GM23248 (cell line): ENCODE results near the gene NUCB2. TPM values are rescaled to one million over a fixed set of nuclear protein-coding genes. Genes with fewer than 3 reads are reported as not detected.

Experiments used
- DNase-seq: peaks from one replicate; pipeline ENCODE4 v3.0.0-alpha.2; 2015
- H2AFZ ChIP-seq: fragments of 200-600 bp; sonication (generic); 2 replicates; pipeline ENCODE4 v1.6.1; 2016; ENCODE audit warnings: antibody characterized with exemption
- H3F3A ChIP-seq: fragments of 200-600 bp; sonication (generic); 2 replicates; pipeline ENCODE4 v1.6.1; 2016; ENCODE audit warnings: mild to moderate bottlenecking, antibody characterized with exemption, mixed run types; ENCODE audit not compliant: insufficient read depth
- H3K27ac ChIP-seq: fragments of 200-600 bp; sonication (generic); 2 replicates; pipeline ENCODE4 v1.5.1; 2016; ENCODE audit warnings: mild to moderate bottlenecking
- H3K27me3 ChIP-seq: fragments of 200-600 bp; sonication (generic); replicated peaks from 2 replicates; pipeline ENCODE4 v1.6.1; 2016; ENCODE audit warnings: mild to moderate bottlenecking; ENCODE audit not compliant: insufficient read depth
- H3K36me3 ChIP-seq: fragments of 200-600 bp; sonication (generic); 2 replicates; pipeline ENCODE4 v1.6.1; 2016; ENCODE audit warnings: low read depth, mild to moderate bottlenecking
- H3K4me1 ChIP-seq: fragments of 200-600 bp; sonication (generic); 2 replicates; pipeline ENCODE4 v1.6.1; 2016; ENCODE audit warnings: mild to moderate bottlenecking; ENCODE audit not compliant: insufficient read depth
- H3K4me2 ChIP-seq: fragments of 200-600 bp; sonication (generic); one replicate; pipeline ENCODE4 v1.6.1; 2016; ENCODE audit warnings: mild to moderate bottlenecking; ENCODE audit not compliant: unreplicated experiment
- H3K4me3 ChIP-seq: fragments of 200-600 bp; sonication (generic); 2 replicates; pipeline ENCODE4 v1.5.1; 2016; ENCODE audit warnings: mild to moderate bottlenecking
- H3K79me2 ChIP-seq: fragments of 200-600 bp; sonication (generic); 2 replicates; pipeline ENCODE4 v1.6.1; 2016; ENCODE audit warnings: mild to moderate bottlenecking; ENCODE audit not compliant: insufficient read depth
- H3K9ac ChIP-seq: fragments of 200-600 bp; sonication (generic); 2 replicates; pipeline ENCODE4 v1.6.1; 2016; ENCODE audit warnings: mild to moderate bottlenecking
- H3K9me2 ChIP-seq: fragments of 200-600 bp; sonication (generic); 2 replicates; pipeline ENCODE4 v1.6.1; 2016; ENCODE audit warnings: mixed run types, mild to moderate bottlenecking, moderate library complexity; ENCODE audit not compliant: insufficient read depth
- H3K9me3 ChIP-seq: fragments of 200-600 bp; sonication (generic); one replicate; pipeline ENCODE4 v1.6.1; 2017; ENCODE audit warnings: low read depth
- H4K20me1 ChIP-seq: fragments of 200-600 bp; sonication (generic); 2 replicates; pipeline ENCODE4 v1.6.0; 2016; ENCODE audit not compliant: insufficient read depth
- EZH2 ChIP-seq: fragments of 200-600 bp; sonication (generic); IDR thresholded peaks from 2 replicates; pipeline ENCODE4 v1.6.1; 2018; ENCODE audit warnings: antibody characterized with exemption, mild to moderate bottlenecking; ENCODE audit not compliant: insufficient read depth, poor library complexity, severe bottlenecking
- EZH2phosphoT487 ChIP-seq: fragments of 200-600 bp; sonication (generic); IDR thresholded peaks from 2 replicates; pipeline ENCODE4 v1.6.1; 2018; ENCODE audit warnings: antibody characterized with exemption, moderate library complexity, mild to moderate bottlenecking, low read depth; ENCODE audit not compliant: insufficient read depth
- WGBS, 2 experiments: methylation state at CpG; one replicate each; pipeline ENCODE4 v1.1.6; 2015 to 2017; ENCODE audit warnings: low lambda C conversion rate in 2 of 2, low coverage in 1 of 2; ENCODE audit errors: missing lambda C conversion rate in 2 of 2; 5-methylcytosine and 5-hydroxymethylcytosine counted together
- in situ Hi-C: fragments of 300-500 bp; cut with MboI; formaldehyde crosslinking; loops from 2 replicates; pipeline ENCODE4 v1.15.0; 2020
- polyA plus RNA-seq: library from polyadenylated mRNA; unstranded; fragments of >200 nt; fragmentation: Nextera tagmentation; extraction: Ambion mirVana; gene quantifications from 2 replicates; pipeline ENCODE4 v1.2.1, GENCODE V29; 2016
- total RNA-seq: library from RNA; depleted of rRNA; stranded (reverse); fragments of >200 nt; shearing (Covaris generic); gene quantifications from 2 replicates; pipeline ENCODE4 v1.2.3, GENCODE V29; 2014

Gene NUCB2
- total and polyA plus RNA-seq, 2 experiments from 2014 or later = 95.0 to 246 TPM

DNA sequence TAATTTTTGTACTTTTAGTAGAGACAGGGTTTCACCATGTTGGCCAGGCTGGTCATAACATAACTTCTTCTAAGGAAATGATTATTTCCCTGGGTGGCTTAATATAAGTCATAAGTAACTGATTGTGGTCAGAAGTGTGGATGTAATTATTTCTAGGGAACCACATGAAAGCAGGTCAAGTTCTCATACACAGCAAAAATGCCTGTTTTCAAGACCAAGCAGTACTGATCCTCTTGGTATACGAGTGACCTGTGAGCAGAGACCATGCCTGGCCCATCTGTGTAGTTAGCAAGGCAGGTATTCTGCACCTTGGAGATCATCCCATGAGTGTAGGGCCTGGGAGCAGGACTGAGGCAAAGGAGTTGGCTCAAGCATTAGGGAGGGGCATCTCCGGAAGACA lies 32.5 kb upstream of the NUCB2 start:
- H3K4me2 ChIP-seq = no peak overlapping the region
- WGBS, 2 experiments = 82 to 84% methylated on average over 2 of the region's 2 CpGs
- DNase-seq = no peak

GRCh38 chr11:17250561-17251350 lies 25.8 kb upstream of the NUCB2 start:
- Histone ChIP-seq H3K79me2 (no peaks in the 10 kb centered on the region), H2AFZ (no peak overlapping the region), H3K9me3 (no peaks in the 10 kb centered on the region), H3K36me3 (no peaks in the 10 kb centered on the region), H3K9me2 (no peaks in the 10 kb centered on the region), H3K4me3 (no peak overlapping the region), H3K27ac (no peak overlapping the region), H3K4me1 (no peaks in the 10 kb centered on the region), H3K9ac (no peak overlapping the region), H3F3A (no peaks in the 10 kb centered on the region), H3K4me2 (no peak overlapping the region), H4K20me1 (no peaks in the 10 kb centered on the region), H3K27me3 (no peaks in the 10 kb centered on the region)
- DNase-seq = peak; percentile 41
- in situ Hi-C loops = no loop called here
- TF ChIP-seq EZH2 (no peak), EZH2phosphoT487 (no peak)

More for the DNA sequence above, 32.5 kb upstream of the NUCB2 start:
- Histone ChIP-seq H3K9me3 (no peaks in the 10 kb centered on the region), H3K4me1 (no peaks in the 10 kb centered on the region), H3K79me2 (no peaks in the 10 kb centered on the region), H3K9me2 (no peaks in the 10 kb centered on the region), H3K27me3 (no peaks in the 10 kb centered on the region), H3K4me3 (no peak overlapping the region), H3K27ac (no peak overlapping the region), H3K9ac (no peak overlapping the region), H3F3A (no peaks in the 10 kb centered on the region), H2AFZ (no peak overlapping the region), H4K20me1 (no peaks in the 10 kb centered on the region), H3K36me3 (no peaks in the 10 kb centered on the region)
- in situ Hi-C loops = no loop called here
- TF ChIP-seq EZH2phosphoT487 = no peak
- TF ChIP-seq EZH2 = no peak

GRCh38 chr11:17252704-17253103 lies 23.8 kb upstream of the NUCB2 start:
- H2AFZ ChIP-seq = no peak overlapping the region
- no peak overlapping the region for H3K4me3 ChIP-seq
- no peak for TF ChIP-seq EZH2
- no peak for TF ChIP-seq EZH2phosphoT487
- no peaks in the 10 kb centered on the region for H3K9me2 ChIP-seq
- no peaks in the 10 kb centered on the region for H4K20me1 ChIP-seq
- no peak overlapping the region for H3K9ac ChIP-seq
- DNase-seq = no peak
- no peak overlapping the region for H3K4me2 ChIP-seq
- H3K27me3 ChIP-seq = no peaks in the 10 kb centered on the region
- WGBS, 2 experiments = 97 to 98% methylated on average over 4 of the region's 4 CpGs
- in situ Hi-C loops = no loop called here
- peaks cover 17% of the 10 kb centered on the region for H3F3A ChIP-seq
- no peak overlapping the region for H3K27ac ChIP-seq
- H3K79me2 ChIP-seq = no peaks in the 10 kb centered on the region
- H3K9me3 ChIP-seq = no peaks in the 10 kb centered on the region
- no peaks in the 10 kb centered on the region for H3K36me3 ChIP-seq
- peaks cover 14% of the 10 kb centered on the region for H3K4me1 ChIP-seq

DNA sequence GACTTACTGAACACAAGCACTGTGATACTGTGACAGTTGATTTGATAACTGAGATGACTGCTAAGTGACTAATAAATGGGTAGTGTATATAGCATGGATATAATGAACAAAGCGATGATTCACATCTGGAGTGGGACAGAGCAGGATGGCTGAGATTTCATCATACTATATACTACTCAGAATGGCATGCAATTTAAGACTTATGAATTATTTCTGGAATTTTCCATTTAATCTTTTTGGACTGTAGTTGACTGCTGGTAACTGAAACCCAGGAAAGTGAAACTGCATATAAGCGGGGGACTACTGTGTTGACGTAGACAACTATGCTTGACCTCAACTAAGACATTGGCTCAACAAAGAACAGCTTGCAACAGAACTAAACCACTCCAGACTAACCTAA lies 20.0 kb upstream of the NUCB2 start:
- peak overlapping the region; percentile 52 for H3K4me3 ChIP-seq
- H4K20me1 ChIP-seq = no peaks in the 10 kb centered on the region
- H3K4me2 ChIP-seq = peak overlapping the region; percentile 73
- peak; percentile 96 for DNase-seq
- H3K27ac ChIP-seq = peak overlapping the region; percentile 97
- H3K36me3 ChIP-seq = no peaks in the 10 kb centered on the region
- 2 to 6% methylated on average over 3 of the region's 3 CpGs for WGBS, 2 experiments
- H2AFZ ChIP-seq = peak overlapping the region; percentile 39; the same call in 1 of the 2 replicates
- no peaks in the 10 kb centered on the region for H3K79me2 ChIP-seq
- no peaks in the 10 kb centered on the region for H3K9me2 ChIP-seq
- TF ChIP-seq EZH2 (no peak), EZH2phosphoT487 (no peak)
- peak overlapping the region; percentile 73 for H3K9ac ChIP-seq
- peaks cover 17% of the 10 kb centered on the region for H3K4me1 ChIP-seq
- in situ Hi-C loops = no loop called here
- H3K27me3 ChIP-seq = no peaks in the 10 kb centered on the region
- peaks cover 22% of the 10 kb centered on the region for H3F3A ChIP-seq
- no peaks in the 10 kb centered on the region for H3K9me3 ChIP-seq

DNA sequence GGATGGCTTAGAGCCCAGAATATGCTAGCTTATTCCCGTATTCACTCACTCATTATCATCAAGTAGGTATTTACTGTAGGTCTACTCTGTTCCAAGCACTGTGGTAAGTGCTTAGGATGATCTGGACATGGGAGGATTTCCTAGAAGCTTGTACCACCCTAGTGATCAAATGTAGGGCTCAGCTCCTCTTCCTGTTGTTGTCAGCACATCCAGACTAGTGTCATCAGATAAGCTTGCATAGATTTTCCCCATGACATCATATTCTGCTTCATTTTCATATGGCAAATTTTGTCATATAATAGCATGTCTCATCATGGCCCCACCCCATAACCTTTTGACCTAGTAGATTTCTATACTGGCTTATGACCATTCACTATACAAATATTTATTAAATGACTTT lies 19.3 kb upstream of the NUCB2 start:
- WGBS, 2 experiments = 0% methylated on average over 1 of the region's 1 CpG
- in situ Hi-C loops = no loop called here
- Histone ChIP-seq H3K4me2 (peak overlapping the region; percentile 73), H3K9ac (peak overlapping the region; percentile 73), H3K27ac (peak overlapping the region; percentile 97), H3K9me2 (no peaks in the 10 kb centered on the region), H3K36me3 (no peaks in the 10 kb centered on the region), H4K20me1 (no peaks in the 10 kb centered on the region), H3K27me3 (no peaks in the 10 kb centered on the region), H3K79me2 (no peaks in the 10 kb centered on the region), H2AFZ (peak overlapping the region; percentile 39; the same call in 1 of the 2 replicates), H3F3A (peaks cover 22% of the 10 kb centered on the region), H3K4me3 (peak overlapping the region; percentile 52; the same call in 1 of the 2 replicates), H3K4me1 (peaks cover 17% of the 10 kb centered on the region), H3K9me3 (no peaks in the 10 kb centered on the region)
- peak; percentile 73 for DNase-seq
- TF ChIP-seq EZH2phosphoT487 (no peak), EZH2 (no peak)
